Stimulated activated CD4-positive, alpha-beta T cell treated with anti-CD3 and anti-CD28 coated beads, TNF-alpha, amount 100 ng/mL, for 4 hours (primary cell): Measurements from ENCODE around the gene NELL1.
A peak's percentile ranks its signal among the peaks of the same experiment; 100 is the strongest.

Source experiments
- DNase-seq, 3 experiments: peaks; one replicate each; pipeline ENCODE4 v3.0.0-alpha.2; 2020; ENCODE audit warnings: low read depth in 3 of 3

The NELL1 gene

DNA sequence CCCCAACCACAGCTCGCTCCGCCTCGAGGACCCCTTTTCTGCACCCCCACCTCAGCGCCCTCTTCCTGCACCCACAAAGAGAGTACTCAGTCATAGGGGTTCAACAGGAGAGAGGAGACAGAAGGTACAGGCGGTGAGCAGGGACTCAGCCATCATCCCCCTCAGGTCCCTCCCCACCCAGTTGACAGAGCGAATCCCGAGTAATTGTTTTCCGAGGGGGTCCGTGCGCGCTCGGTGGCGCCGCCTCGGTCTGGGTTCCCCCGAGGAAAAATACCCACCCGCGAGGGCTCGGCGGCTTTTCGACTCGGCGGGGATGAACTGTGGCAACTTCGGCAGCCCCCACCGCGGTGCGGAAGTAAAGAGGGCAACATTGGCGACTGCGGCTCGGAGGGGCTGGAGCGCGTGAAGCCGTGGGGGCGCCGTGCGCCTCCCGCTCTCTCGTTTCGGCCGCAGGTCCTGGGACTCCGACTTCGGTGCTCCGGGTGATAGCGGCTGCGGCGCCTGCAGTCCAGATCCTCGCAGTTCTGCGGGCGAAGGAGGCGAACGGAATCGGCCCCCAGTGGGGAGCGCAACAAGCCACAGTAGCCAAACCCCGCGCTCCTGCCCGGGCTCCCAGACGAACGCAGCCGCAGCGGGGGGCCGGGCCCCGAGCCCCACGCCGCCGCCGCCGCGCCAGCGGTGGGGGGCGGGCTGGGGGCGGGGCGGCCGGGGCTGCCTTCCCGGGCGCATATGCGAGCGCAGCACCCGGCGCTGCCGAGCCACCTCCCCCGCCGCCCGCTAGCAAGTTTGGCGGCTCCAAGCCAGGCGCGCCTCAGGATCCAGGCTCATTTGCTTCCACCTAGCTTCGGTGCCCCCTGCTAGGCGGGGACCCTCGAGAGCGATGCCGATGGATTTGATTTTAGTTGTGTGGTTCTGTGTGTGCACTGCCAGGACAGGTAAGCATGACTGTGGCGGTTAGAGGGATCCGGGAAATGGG is at the start of gene NELL1:
Gene NELL1 (plus strand): TSS at position 743 of the 976 bp plus-strand sequence.
- DNase-seq, result no peak

DNA sequence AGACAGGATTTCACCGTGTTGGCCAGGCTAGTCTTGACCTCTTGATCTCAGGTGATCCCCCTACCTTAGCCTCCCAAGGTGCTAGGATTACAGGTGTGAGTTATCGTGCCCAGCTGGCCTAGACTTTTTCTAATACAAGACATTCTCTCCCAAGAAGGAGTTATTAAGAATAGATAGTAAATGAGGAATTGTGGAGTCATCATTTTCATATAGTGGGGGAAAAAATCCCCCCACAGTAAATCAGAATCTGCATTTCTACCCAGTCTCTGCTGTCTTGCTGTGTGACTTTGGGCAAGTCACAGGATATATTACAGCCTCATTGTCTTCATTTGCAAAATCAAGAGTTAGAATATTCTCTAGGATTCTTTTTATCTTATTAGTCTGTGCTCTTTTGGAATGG is 48.4 kb upstream of the NELL1 start:
- no peak for DNase-seq

DNA sequence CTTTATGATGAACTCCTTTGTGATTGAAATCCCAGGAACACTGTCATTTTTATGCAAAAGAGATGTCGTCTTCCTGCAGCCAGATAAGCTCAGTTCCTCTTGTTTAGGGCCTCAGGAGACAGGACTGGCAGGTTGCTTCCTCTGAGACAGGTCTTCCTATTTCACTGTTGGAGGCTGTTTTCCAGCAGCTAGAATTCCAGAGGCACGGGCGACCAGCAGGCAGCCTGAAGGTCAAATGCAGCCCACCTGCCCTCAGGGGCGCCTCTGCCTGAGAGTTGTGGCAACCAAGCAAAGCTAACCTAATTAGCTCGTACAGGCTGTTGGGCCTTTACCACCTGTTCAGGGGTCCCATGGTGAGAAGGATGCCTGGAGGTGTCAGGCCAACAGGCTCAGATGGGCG is 47.7 kb upstream of the NELL1 start:
- DNase-seq, result no peak

DNA sequence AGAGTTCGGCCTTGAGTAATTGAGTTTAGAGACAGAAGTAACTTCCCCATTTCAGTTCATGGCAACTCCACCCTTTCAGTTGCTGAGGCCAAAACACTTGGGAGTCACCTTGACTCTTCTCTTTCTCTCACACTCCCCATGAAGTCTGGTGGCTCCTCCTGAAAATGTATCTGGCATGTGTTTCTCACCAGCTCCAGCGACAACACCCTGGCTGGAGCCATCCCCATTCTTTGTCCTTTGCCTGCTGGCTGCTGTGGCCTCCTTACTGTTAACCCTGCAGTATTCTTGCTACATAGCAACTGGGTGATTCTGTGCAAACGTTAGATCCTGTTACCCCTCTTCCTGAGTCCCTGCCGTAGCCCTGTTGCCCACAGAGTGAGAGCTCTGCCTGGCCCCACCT is 46.1 kb upstream of the NELL1 start:
- no peak for DNase-seq

DNA sequence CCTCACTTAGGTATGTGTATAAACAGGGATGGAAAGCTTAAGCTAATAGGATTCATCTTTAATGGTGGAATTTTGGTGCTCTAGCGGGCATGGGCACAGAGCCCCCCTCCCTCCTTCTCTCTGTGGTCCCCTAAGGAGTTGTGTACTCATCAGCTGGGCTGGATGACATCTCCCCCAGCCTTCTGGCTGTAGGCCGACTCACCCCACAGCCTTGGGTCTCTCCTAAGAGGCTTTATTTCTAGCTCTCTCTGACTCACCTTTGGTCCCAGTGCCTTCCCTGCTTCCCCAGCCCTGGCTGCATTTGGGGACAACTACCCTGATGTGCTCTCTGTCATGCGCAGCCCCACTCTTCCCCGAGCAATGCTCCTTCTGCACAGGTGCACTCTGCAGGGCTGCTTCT is 43.1 kb upstream of the NELL1 start:
- no peak for DNase-seq

DNA sequence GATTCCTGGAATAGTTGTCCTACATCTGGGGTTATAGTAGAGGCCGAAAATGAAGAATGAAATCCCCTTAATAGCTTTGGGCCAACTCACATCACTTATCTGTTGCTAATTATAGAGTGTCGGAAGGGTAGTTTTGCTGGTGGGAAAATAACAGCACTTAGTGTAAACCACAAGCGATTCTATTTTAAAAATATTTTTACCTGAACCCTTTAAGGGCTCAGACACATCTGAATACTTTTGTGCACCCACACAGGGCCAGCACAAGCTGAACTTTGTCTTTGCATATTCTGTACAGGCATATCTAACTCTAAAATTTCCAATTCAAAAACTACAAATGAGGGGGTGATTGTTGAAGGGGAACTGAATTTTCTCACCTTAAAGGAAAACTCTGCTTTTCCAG is 42.4 kb upstream of the NELL1 start:
- no peak for DNase-seq

DNA sequence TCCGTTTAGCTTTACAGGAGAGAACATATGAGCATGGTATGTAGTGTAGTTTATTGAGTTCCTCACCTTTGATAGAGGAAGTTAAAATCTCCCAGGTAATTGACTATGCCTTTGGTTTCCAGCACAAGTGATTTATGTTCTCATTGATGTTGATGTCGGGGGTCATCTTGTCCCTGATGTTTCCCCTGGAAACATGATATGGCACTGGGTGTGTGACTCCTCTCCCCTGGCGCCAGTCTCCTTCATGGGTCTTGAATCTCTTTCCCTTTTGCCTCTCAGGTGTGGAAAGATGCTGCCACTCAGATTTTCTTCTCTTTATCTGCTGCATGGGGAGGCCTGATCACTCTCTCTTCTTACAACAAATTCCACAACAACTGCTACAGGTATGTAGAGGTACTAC is 41.7 kb upstream of the NELL1 start:
- DNase-seq, result no peak

DNA sequence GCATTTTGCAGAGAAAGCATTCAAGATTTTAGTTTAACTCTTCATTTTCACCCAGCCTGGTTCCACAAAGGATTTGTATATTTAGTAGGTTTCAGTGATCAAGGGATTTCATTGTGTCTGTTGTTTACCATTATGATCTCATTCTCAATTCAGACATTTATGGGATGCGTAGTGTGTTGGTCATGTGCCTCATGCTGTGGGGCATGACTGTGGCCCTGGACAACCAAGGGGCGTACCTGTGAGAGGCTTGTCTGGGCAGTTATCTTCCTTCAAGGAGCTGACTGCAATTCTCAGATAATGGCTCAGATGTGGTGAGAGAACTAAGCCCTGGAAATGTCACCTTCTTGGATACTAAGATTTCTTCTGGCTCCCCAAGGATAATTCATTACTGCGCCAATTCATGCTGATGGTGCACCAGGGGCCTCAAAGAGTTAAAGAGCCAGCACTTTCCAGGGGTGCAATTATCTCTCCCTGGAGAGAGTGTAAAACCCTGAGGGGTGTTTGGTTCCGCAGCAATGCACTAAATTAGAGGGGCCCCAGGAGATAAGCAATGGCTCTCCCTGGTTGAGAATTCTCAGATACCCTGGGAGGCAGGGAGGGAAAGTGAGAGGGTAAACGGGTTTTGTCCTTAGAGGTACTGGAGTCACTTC is 37.7 kb upstream of the NELL1 start:
- DNase-seq, result no peak

DNA sequence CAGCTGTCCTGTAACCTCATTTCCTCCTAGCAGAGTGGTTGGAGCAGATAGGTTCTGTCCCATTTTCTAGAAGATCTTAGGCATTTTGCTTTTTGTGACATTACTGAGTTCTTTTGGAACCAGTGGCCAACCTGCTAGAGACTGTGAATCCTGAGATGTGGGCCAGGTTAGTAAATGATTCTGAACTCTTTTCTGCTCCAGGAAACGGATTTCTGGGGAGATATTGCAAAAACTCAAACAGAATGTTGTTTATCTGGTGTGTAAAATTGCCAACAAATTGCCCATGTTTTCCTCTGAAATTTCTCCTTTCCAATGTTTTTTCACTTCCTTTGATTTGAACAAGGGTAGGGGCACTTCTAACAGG is 37.2 kb upstream of the NELL1 start:
- no peak for DNase-seq

DNA sequence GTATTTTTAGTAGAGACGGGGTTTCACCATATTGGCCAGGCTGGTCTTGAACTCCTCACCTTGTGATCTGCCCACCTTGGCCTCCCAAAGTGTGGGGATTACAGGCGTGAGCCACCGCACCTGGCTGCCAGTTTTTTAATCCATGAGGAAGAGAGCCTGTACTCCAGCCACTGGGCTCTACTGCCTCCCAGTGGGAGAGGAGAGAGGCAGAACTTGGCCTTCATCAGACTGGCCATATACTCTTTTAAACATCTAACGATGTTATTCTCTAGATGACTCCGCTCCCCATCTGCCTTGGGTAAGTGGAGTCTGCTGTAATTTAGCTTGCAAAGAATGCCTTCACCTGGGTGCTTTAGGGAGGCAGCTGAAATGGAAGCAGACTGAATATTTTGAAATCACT is 35.3 kb upstream of the NELL1 start:
- DNase-seq, result no peak

DNA sequence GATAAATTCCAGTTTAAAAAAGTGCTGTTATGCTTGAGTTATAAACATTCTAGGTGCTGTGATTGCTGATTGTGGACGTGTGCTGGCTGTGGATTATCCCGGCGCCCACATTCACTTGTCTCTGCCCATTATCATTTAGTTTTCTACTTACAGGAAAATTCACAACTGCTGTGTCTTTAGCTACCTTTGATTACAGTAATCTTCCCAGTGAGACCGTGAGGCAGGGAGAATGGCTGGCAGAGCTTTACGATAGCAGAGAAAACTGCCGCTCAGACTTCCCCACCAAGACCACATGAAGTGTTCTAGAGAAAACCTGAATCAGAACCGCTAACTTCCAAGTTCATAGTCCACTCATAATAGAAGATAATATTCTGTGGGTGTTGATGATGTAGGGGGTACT is 34.6 kb upstream of the NELL1 start:
- DNase-seq, result no peak

DNA sequence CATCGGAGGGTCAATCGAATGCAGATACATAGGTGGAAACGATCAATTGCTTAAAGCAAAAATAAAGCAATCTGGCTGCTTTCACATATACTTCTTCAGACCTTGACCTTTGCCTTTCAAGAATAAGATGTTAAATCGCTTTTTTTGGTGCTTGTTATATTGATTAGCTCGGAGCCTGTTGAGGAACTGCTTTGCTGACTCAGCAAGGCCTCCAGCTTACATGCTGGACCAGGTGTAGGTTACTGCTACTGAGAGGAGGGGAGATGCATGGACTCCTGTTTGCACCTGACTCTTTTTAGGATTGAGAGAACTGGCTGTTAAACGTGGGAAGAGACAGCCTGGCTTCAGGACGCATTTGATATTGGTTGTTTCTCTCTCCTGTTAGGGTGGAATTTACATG is 31.3 kb upstream of the NELL1 start:
- DNase-seq, result no peak

DNA sequence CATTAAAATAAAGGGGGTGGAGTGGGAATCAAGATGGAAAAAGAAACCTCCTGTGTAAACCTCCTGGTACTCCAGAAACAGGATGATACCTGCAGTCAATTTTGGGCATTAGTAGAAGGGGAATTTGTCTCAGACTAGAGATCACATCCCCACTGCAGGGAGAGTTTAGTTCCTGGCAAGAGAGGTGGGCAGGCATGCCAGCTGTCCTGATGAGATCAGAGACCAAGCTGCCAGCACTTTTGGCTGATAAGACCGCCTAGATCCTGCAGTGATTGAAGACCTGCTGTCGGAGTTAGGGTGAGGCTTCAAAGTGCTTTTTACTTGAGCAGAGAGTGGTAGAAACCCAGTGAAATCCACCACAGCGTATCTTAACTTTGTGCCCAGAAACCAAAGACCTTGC is 29.7 kb upstream of the NELL1 start:
- DNase-seq, result no peak

DNA sequence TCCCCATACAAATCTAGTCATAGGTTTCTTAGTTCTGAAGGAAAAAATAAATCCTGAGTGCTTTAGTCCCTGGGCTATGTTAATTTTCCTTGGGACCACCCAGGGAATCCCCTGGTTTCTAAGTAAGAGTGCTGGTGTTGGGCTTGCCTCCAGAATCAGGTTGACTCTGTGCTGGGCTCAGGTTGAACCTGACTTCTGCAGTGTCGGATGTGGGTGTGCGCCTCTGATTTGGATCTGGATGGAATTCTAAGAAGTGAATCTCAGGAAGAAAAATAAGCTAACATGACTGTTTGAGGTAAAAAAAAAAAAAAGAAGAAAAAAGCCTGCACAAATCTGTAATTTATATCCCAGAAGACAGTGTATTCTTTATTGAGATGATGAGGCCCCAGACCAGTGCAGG is 29.0 kb upstream of the NELL1 start:
- DNase-seq, result no peak

DNA sequence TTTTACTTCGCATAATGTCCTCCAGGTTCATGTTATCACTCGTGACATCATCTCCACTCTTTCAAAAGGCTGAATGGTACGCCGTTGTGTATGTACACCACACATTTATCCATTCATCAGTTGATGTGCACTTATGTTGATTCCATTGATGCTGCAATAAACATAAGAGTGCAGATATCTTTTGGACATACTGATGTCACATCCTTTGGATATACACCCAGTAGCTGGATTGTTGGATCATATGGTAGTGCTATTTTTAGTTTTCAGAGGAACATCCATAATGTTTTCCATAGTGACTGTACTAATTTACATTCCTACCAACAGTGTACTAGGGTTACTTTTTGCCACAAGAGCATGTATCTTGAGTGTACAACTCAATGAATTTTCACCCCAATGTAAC is 25.0 kb upstream of the NELL1 start:
- DNase-seq, result no peak

DNA sequence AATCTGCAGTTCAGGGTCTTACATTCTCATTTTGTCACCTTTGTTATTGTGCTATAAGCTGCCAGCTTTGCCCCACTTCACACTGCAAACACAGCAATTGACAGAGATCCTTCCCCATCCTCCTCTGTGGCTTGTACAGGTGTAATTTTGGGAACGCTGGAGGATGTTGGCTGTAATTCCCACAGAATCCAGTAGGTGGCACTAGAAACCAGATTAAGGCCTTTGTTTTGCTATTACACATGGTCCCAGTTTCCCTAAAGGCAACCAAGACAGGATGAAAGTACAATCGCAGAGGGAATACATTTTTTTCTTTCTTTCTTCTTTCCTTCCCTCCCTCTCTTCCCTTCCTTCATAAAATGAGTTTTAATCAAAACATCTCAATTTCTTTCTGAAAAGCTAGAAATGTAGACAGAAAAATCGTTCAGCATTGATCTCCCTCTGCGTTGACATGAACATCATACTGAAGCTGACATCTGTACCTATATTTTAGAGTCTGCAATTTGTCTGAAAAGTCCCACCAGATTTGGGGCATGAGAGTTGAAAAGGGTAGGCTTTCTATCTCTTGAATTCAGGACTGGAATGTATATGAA is 21.3 kb upstream of the NELL1 start:
- peak in 1 of 3 experiments; percentile 3 for DNase-seq

DNA sequence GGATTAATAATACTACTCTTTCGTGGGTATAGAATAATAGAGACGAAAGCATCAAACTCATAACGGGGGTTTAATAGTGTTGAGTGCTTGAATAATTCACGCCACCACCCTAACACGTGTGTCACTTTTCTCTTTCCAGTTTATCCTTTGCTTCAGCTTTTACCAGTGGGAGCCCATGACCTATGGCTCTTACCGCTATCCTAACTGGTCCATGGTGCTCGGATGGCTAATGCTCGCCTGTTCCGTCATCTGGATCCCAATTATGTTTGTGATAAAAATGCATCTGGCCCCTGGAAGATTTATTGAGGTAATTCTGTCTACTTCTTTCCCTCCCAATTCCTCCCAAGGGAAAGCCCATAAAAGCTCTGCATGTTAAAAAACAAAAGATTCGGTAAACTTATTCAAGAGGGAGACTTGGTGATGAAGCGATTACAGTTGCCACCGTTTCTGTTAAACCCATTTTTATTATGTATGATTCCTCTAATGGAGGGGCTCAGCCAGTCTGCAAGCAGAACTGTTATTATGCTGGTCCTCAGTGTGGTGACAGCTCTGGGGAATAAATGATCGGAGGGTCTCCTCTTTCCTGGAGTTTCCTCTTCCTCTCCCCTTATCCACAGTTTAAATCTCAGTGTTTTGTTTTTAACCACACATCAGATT is 17.1 kb upstream of the NELL1 start:
- DNase-seq, result no peak

DNA sequence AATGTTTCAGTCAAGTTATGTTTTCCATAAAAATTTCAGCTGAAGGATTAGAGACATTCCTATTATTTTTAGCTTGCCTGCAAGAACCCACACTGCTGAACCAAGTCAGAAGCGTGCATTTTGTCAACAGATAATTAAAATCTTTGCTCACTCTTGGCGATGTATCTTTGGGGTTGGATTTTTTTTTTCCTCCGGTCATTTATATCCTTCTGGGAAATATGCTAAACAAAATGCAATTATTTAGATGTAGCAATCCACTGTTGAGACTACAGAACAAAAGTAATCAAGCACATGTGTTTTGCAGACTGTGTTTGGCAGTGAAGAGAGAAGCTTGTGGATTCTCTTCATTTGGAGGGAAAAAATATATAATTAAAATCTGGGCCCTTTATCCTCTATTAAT is 15.3 kb upstream of the NELL1 start:
- no peak for DNase-seq

DNA sequence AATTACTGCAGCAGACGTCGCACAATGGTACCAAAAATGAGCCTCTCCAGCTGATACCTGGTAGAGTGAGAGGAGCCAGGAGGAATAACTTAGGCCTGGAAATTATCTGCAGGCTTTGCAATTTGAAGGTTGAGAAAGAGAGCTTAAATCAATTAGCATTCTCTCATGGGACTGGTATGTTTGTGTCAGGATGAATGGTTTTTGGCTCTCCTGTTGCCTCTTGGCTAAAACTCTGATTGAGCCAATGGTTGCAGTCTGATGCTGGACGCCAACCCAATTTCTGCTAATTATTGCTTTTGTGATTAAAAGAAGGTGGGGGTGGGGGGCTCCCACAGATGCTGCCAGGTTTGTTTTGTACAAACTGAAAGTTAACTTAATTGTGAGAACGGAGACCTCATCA is 12.5 kb upstream of the NELL1 start:
- no peak for DNase-seq

DNA sequence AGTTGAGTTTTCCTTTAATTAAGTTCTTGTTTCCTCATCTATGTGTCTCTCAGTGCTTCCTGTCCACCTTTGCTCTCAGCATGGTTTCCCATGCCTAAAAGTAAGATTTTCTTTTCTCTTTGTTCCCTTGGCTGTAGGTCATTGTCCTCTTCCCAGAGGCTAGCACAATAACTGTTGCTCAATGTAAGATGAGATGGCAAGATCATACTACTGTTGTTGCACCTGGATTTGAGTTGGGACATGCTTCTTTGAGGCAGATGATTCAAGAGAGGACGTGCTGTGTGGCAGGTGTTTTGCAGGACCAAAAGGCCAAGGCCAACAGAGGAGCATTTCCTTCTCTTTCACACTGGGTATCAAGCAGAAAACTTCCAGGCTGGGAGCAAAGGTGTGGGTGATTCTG is 11.3 kb upstream of the NELL1 start:
- no peak for DNase-seq

DNA sequence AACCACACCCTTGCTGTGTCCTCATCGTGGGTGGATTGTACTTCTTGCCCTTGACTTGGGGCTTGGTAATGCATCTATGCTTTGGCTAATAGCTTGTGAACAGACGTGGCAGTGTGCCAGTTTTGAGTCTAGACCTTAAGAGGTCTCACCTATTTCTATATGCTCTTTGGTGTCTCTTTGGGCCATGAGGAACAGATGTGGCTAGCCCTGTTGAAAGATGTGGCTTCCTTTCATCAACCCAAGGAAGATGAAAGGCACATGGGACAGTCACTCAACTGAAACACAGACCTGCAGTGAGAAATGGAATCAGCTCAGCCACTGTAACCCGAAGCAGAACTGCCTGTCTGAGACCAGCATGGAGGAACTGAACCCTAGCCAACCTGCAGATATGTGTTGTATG is 7.9 kb upstream of the NELL1 start:
- no peak for DNase-seq

DNA sequence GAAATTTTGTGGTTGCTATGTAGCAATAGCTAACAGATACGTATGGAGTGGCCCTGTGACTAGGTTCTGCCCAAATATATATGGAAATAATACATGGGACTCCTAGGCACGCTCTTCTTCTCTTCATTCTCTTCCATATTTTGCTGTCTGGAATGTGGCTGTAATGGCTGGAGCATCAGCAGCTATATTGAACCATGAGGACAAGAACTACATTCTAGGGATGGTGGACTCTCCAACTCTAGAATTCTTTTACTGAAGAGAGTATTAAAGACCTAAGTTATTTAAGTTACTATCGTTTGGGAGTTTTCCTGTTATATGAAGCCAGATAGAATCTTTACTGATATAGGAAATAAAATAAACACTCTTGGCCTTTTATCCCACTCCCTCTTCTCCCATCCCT is 7.5 kb upstream of the NELL1 start:
- no peak for DNase-seq
